Astrocyte of the cerebellum (primary cell): ENCODE measurements around the gene ITPR2.
"Not testable (repeated sequence)": the region's sequence is repeated elsewhere in the genome, so short reads cannot be mapped to it uniquely, and the experiment has no call there.

Experiments used
- DNase-seq: peaks from one replicate; pipeline ENCODE4 v3.0.0-alpha.2; 2011; ENCODE audit warnings: low read depth
- H3K4me3 ChIP-seq: 2 replicates; pipeline ENCODE4 v1.5.1; 2011; ENCODE audit warnings: mild to moderate bottlenecking, low read depth, low read length, moderate library complexity
- in situ Hi-C: cut with HindIII; loops from 2 replicates; pipeline ENCODE4 v1.10.0; 2017; ENCODE audit warnings: low sequenced_read_pairs
- TF ChIP-seq, protein P1 (sequence below): IDR thresholded peaks from 2 replicates; pipeline ENCODE4 v1.5.1; 2012; ENCODE audit warnings: low read length, low read depth, moderate library complexity, mild to moderate bottlenecking; ENCODE audit errors: missing control alignments

Gene ITPR2

DNA sequence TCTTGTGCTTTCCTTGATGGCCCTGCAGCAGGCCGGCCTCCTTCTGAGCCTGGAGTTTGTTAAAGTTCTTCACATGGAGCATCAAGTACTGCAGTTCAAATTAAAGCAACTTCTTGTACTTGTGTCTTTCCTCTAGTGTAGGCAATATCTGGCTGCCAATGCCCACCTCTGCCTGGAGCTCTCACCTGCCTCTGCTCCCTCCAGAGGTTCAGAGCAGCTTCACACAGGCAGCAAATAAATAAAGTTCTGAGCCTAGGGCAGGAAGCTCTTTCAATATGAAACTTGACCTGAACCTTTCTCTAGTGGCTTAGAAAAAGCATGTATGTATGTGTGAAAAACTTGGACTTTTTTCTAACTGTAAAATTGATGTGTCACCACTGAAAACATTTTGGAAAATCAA, 65.9 kb downstream of the ITPR2 start:
- in situ Hi-C loops, result no loop called here
- DNase-seq, result no peak
- TF ChIP-seq, protein P1, sequence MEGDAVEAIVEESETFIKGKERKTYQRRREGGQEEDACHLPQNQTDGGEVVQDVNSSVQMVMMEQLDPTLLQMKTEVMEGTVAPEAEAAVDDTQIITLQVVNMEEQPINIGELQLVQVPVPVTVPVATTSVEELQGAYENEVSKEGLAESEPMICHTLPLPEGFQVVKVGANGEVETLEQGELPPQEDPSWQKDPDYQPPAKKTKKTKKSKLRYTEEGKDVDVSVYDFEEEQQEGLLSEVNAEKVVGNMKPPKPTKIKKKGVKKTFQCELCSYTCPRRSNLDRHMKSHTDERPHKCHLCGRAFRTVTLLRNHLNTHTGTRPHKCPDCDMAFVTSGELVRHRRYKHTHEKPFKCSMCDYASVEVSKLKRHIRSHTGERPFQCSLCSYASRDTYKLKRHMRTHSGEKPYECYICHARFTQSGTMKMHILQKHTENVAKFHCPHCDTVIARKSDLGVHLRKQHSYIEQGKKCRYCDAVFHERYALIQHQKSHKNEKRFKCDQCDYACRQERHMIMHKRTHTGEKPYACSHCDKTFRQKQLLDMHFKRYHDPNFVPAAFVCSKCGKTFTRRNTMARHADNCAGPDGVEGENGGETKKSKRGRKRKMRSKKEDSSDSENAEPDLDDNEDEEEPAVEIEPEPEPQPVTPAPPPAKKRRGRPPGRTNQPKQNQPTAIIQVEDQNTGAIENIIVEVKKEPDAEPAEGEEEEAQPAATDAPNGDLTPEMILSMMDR, result no peak
- H3K4me3 ChIP-seq, result no peak overlapping the region

DNA sequence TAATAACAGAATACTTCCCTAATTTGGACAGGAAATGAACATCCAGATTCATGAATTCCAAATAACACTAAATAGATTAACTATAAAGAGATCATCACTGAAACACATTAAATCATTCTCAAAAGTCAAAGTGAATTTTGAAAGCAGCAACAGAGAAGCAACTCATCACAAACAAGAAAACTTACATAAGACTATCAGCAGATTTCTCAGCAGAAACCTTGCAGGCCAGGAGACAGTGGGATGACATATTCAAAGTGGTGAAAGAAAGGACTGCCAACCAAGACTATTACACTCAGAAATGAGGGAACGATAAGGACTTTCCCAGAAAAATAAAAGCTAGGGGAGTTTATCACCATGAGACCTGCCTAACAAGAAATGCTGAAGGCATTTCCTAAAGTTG, 70.8 kb downstream of the ITPR2 start:
- TF ChIP-seq, protein P1, result no peak
- DNase-seq, result no peak
- H3K4me3 ChIP-seq, result no peak overlapping the region
- in situ Hi-C loops, result no loop called here

DNA sequence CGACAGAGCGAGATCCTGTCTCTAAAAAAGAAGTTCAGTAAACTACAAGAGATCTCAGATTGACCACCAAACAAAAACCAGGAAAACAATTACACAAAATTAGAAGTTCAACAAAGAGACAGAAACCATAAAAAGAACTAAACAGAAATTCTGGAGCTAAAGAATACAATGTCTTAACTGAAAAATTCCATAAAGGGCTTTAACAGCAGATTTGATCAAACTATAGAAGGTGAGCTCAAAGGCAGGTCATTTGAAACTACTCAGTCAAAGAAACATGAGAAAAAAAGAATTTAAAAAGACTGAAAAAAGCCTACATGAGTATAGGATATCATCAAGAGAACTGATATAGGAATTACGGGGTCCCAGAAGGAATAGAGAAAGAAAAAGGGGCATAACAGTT, 71.2 kb downstream of the ITPR2 start:
- TF ChIP-seq, protein P1, result no peak
- in situ Hi-C loops, result no loop called here
- DNase-seq, result no peak
- no peak overlapping the region for H3K4me3 ChIP-seq

DNA sequence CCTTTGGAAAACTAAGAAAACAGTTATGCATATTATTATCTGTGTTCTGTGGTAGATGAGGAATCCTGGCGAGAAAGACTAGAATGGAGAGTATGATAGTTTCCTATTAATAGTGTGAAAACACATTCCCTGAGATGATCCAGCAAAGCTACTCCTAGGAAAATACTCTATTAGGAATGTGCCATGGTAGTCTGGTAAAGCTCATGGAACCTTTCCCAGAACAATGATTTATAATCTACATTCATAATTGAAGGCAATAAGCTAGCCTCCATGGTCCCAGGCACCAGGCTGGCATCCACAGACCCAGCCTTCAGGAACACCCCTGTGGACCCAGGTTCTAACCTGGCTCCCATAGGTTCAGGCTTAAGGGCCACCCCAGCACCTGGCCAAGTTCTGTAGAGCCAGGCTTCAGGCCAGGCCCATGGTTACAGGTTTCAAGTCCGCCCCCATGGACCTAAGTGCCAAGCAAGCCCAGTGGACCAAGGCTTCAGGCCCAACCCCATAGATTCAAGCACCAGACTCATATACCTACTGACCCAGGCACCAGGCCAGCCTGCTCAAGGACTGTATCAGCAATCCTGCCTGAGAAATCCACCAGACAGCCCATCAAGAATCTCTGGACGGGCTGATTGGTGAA, 72.2 kb downstream of the ITPR2 start:
- no peak for DNase-seq
- H3K4me3 ChIP-seq, result no peak overlapping the region
- in situ Hi-C loops, result no loop called here
- TF ChIP-seq, protein P1, result no peak

DNA sequence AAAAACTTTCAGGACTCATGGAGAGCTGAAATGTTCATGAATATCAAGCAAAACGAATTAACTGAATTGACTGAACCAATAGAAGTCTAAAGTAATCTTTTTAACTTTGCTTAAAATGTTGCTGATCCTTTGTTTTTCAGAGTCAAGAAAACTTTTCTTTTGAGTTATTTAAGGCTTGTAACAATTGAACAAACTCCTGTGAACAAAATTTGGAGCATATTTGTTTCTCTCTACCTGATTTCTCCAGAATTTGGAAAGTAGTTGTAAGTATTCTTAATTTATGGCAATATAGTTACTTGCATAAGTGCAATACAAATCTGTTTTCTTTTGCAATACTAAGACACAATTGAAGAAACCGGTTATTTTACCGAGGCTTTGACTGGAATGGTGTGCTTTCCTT, 77.6 kb downstream of the ITPR2 start:
- H3K4me3 ChIP-seq, DNase-seq, in situ Hi-C loops: not testable (repeated sequence)

DNA sequence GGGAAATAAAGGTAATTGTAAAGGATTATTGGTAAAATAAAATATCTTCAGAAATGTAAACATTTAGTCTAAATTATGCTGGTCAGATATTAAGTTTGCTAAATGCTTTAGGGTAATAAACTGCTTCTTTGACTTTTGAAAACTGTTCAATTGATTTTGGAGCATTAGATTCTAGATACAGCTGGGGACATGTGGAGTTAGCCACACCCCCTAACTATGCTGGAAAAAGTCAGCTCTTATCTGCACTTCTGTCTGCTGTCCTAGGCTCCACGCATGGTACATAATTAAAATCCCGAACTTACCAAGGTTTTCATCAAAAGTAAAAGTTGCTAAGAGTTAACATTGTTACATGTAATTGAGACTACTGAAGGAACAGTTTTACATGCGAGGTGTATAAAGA, 78.8 kb downstream of the ITPR2 start:
- no peak overlapping the region for H3K4me3 ChIP-seq
- TF ChIP-seq, protein P1, result no peak
- in situ Hi-C loops, result no loop called here
- no peak for DNase-seq

DNA sequence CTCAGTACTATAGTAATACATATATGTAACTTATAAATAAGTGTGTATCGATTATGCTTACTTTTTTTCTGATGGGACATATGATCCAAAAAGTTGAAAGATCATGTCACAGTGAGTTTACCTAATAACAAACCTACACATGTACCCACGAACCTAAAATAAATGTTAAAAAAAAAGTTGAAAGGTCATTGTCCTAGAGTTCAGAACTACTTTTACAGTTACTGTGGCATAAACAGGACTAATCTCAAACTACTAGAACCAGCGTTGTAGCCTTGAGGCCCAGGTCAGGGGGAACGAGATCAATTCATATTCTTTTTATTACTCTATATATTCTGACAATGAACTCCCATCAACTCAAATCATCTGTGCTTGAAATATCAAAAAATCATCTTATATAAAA, 81.8 kb downstream of the ITPR2 start:
- TF ChIP-seq, protein P1, result no peak
- DNase-seq, result no peak
- in situ Hi-C loops, result no loop called here
- no peak overlapping the region for H3K4me3 ChIP-seq
